Stomach (tissue), 4 donors: ENCODE measurements around the gene METRNL.

Source experiments
- CTCF ChIP-seq, 7 experiments: fragments of 450-650 bp in 4 of 7; fragments of 200-600 bp in 3 of 7; sonication (generic) in 3 of 7; IDR thresholded peaks; one replicate each; pipeline ENCODE4 v1.5.1; 2016 to 2019; ENCODE audit warnings: antibody characterized with exemption in 7 of 7, control low read depth in 2 of 7, mild to moderate bottlenecking in 1 of 7
- EP300 ChIP-seq: sonication (generic); formaldehyde crosslinking; IDR thresholded peaks from one replicate; pipeline ENCODE4 v1.6.1; 2017; ENCODE audit warnings: antibody characterized with exemption
- POLR2AphosphoS5 ChIP-seq, 3 donors: sonication (generic); formaldehyde crosslinking; IDR thresholded peaks; one replicate each; pipeline ENCODE4 v1.6.1; 2016; ENCODE audit warnings: antibody characterized with exemption in 3 of 3

GRCh38 chr17:83128306-83129240 lies 49.2 kb downstream of the METRNL start:
- TF ChIP-seq EP300, result no peak
- no peak for TF ChIP-seq CTCF (IDR thresholded peaks at IDR 0.05)
- no peak for TF ChIP-seq POLR2AphosphoS5 (IDR thresholded peaks at IDR 0.05)
